NT2/D1 (cell line): Measurements from ENCODE around the gene CKB.

Experiments
- SUZ12 ChIP-seq: IDR thresholded peaks from 2 replicates; pipeline ENCODE4 v1.6.1; 2011; ENCODE audit not compliant: insufficient read length, insufficient read depth; ENCODE audit errors: extremely low read depth
- ZNF274 ChIP-seq: IDR thresholded peaks from 2 replicates; pipeline ENCODE4 v1.6.1; 2011; ENCODE audit warnings: mild to moderate bottlenecking, low read depth, low read length

DNA sequence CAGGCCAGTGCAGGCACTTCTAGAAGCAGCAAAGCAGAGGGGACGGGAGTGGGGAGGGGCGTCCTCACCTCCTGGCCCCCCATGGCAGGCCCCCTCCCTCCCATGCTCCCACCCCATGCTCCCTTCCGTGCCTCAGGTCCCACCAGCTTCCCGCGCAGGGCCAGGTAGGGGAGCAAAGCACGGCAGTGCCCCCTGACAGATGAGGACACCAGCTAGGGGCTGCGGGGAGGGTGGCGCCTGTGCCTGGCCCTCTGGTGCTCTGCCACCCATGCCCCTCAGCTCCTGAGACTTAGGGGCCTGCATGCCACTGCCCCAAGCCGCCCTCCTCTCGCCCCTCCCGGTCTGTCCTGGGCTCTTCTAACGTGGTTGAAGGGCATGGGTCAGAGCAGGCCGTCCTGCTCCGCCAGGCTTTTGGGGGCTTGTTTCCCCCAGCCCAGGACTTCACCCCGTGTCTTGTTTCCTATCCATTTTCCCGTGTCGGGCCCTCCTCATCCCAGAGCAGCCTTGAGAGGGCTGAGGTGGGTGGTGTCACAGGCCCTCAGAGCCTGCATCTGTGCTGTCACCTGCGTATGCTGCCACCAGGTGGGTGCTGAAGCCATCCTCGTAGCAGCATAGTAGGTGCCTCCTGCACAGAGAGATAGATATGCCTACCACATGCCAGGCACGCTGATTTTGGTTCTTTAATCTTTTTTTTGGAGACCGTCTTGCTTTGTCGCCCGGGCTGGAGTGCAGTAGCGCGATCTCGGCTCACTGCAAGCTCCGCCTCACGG is 16.6 kb upstream of the CKB start:
- TF ChIP-seq SUZ12: no peak
- no peak for TF ChIP-seq ZNF274
